ENCODE results near the gene EPHA3.

EPHA3 gene

GRCh38 chr3:89362496-89362895, 255.1 kb downstream of the EPHA3 start:
- no peak for DNase-seq
- ATAC-seq: no peak

DNA sequence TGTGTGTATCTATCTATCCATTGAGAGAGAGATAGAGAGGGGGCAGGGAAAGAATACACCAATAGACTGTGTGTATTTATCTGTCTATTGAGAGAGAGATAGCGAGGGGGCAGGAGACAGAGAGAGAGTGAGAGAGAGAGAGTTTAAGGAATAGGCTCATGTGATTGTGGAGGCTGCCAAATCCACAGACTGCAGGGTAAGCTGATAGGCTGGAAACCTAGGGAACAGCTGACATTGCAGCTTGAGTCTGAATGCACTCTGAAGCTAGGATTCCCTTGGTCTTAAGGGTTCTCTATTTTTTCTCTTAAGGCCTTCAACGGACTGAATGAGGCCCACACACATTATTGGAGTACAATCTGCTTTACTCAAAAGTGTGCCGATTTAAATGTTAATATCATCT, 255.8 kb downstream of the EPHA3 start:
- ATAC-seq (no peak), DNase-seq (no peak)

DNA sequence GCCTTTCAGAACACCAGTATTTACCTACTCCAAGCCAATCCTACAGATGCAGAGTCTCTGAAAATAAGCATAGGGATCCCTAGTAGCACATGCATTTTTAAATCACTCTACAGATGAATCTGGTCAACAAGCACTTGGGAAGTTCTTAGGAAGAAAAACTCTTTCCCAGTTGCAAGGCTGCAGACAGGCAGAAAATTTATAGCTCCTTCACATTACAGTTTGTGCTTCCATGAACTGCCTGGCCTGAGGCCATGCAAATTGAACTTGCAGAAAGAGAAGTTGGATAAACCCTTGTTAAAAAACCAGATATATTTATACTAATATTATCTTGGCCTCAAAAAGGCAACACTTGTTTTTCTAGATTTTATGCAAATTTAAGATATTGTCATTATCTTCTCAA, 256.9 kb downstream of the EPHA3 start:
- ATAC-seq (no peak), DNase-seq (no peak)

GRCh38 chr3:89367166-89367565, 259.7 kb downstream of the EPHA3 start:
- DNase-seq (no peak), ATAC-seq (no peak)

- no peak for ATAC-seq
- no peak for DNase-seq
These were observed 261.4 kb downstream of the EPHA3 start for GRCh38 chr3:89368846-89369245.

GRCh38 chr3:89372456-89372855, 265.0 kb downstream of the EPHA3 start:
- DNase-seq (no peak), ATAC-seq (no peak)

DNA sequence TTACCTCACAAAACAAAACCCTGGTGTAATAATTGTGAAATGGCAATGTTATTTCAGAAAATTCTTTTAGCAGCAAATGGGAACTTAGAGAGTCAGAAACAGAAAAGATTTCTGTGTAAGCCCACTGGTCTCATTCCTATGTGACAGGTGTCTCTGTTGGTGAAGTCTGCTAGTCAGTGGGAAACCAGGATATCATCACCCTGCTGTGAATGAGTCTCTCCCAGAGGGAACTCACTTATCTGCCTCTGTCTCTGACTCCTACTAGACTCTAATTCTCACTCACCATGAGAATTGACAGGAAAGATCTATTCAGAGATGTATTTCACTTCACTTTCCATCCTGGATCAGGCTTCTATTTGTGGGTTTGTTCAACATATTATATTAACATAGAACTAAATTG, 266.0 kb downstream of the EPHA3 start:
- DNase-seq: no peak

GRCh38 chr3:89375451-89375850, 268.0 kb downstream of the EPHA3 start:
- no peak for DNase-seq
- no peak for ATAC-seq

More for the DNA sequence above, 266.0 kb downstream of the EPHA3 start:
- no peak for ATAC-seq

- DNase-seq (no peak), ATAC-seq (no peak)
These were observed 272.6 kb downstream of the EPHA3 start for GRCh38 chr3:89380016-89380415.

- ATAC-seq (no peak), DNase-seq (no peak)
These were observed 285.6 kb downstream of the EPHA3 start for GRCh38 chr3:89392991-89393390.

DNA sequence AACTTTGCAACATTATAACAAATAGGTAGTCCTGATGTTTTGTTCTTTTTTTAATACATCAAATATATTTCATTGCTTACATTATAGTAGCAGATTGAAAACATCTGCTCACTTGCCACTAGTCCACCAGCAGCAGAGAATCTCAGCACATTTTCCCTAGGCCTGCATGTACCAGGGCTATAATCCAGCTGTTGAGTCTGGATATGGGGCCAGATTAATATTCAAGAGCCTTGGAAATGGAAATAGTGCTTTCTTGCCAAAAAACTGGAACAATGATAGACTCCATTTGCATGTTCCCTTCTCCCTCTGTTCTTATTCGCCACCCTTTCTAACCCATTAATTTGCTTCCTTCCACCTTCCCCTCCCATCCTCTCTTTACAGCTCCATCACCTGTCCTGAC, 288.0 kb downstream of the EPHA3 start:
- no peak for ATAC-seq
- DNase-seq: no peak

- ATAC-seq: no peak
These were observed 288.6 kb downstream of the EPHA3 start for GRCh38 chr3:89395996-89396395.

DNA sequence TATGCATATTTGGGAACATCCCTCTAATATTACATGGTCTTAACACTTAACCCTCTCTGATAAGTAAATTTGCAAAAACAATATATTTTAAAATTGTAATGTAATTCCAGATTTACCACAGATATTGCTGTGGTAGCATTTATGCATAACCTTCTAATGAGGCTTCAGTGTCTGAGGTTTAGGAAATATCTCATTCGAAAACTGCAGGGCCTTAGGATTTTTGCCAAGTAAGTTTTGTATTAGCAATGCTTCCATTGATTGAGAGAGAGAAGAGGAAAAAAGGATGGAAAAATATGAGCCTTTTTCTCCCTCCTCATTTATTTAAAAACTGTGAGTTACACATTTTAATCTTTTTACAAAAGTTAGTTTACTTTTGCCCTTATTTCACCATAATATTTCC, 294.6 kb downstream of the EPHA3 start:
- ATAC-seq: no peak
- no peak for DNase-seq

More at GRCh38 chr3:89395996-89396395, 288.6 kb downstream of the EPHA3 start:
- no peak for DNase-seq

- ATAC-seq (no peak), DNase-seq (no peak)
These were observed 297.8 kb downstream of the EPHA3 start for GRCh38 chr3:89405176-89405575.

DNA sequence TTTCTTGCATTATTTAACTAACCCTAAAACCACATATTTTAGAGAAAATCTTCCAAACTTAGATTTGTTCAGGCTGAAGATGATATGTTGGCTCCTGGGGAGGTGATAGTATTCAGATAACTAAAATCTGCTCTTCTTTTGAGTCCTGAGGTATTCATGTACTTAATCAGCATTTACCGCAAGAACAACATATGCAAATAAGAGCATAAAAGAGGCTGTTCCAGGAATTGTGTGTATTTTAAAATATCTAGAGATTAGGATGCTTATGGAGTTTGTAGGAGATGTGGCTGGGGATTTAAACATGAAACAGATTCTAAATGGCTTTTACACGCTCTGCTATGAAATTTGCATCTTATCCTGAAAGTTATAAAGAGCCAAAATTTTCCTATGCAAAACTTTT, 298.2 kb downstream of the EPHA3 start:
- ATAC-seq (no peak), DNase-seq (no peak)

GRCh38 chr3:89411201-89411600, 303.8 kb downstream of the EPHA3 start:
- ATAC-seq: no peak
- DNase-seq: no peak

DNA sequence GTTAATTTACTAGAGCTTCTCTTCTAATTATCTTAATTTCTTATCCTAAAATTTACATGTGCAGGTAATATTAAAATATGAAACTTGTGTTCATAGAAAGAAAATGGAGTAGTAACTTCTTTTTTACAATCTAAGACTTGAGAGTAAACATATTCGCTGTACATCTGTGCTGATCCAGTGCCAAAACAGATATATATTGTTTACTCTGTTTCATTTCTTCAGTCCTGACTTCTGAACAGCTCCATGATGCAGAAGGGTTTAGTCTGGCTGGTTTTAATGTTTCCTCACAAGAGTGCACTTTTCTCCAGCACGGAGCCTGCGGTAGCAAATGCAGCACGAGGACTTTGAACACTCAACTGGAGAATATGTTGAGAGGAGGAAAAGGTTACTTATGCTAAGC, 306.8 kb downstream of the EPHA3 start:
- ATAC-seq (no peak), DNase-seq (no peak)

- ATAC-seq: no peak
These were observed 312.3 kb downstream of the EPHA3 start for GRCh38 chr3:89419647-89420241.

GRCh38 chr3:89426060-89426459, 318.6 kb downstream of the EPHA3 start:
- ATAC-seq (no peak), DNase-seq (no peak)

More at GRCh38 chr3:89419647-89420241, 312.3 kb downstream of the EPHA3 start:
- DNase-seq: no peak

DNA sequence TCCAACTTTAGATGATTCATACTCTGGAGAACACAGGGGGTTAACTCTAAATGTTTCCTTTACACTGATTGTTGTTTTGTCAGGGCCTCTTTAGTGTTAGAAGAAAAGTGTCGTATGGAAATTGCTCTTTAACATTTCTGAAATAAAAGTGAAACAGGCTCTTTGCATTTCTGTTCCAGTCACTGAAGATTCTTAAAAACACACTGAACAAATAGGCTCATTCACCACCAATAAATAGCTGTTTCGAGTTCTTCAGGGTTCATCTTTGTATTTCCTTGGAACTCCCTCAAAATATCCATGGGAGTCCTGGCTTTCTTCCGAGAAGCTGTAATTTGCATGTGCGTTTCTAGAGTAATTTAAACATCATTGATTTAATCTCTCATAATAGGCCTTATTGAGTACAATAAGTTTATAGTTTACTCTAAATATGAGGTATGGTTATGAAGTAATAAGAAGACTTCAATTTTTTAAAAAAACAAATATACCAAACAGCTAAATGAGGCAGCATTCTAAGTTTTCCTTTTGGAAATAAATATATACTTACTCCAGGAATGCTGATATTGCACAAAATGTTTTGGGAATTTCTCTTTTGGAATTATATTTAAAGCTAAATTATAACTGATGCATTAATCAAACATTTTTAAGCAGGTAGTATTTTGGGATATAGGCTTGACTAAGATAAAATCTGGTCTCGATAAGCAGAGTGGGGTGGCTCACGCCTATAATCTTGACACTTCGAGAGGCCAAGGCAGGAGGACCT, 327.4 kb downstream of the EPHA3 start:
- ATAC-seq (no peak), DNase-seq (no peak)

GRCh38 chr3:89436846-89437245, 329.4 kb downstream of the EPHA3 start:
- ATAC-seq (no peak), DNase-seq (no peak)

GRCh38 chr3:89440386-89440785, 333.0 kb downstream of the EPHA3 start:
- ATAC-seq (no peak), DNase-seq (no peak)

GRCh38 chr3:89441141-89441540, 333.7 kb downstream of the EPHA3 start:
- no peak for DNase-seq

GRCh38 chr3:89446593-89446992, 339.2 kb downstream of the EPHA3 start:
- ATAC-seq (no peak), DNase-seq (no peak)

More at GRCh38 chr3:89441141-89441540, 333.7 kb downstream of the EPHA3 start:
- no peak for ATAC-seq

Data from stimulated activated naive CD8-positive, alpha-beta T cell treated with anti-CD3 and anti-CD28 coated beads, Interleukin-15, Interleukin-2, amounts not matched to agents 100 U/mL and 50 U/mL, for 24 hours (primary cell).